ENCODE measurements around the gene THPO.

The THPO gene

DNA sequence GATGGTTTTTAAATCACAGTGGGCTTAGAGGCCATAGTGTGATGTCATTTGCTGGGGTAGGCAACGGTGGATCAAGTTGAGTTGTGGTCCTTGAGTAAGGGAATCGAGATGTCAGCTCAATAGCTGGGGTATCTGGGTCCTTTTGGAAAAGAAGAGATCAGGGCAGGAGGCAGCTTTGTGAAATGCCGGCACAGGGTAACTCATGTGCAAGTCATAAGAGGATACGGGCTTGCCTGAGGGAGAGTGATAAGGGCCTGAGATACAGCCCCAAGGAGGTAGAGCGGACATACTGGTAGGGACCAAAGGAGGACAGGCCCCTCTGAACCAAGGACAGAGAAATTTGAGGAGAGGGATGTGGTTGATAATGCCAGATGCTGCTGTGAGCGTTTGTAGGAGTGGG, 44.8 kb downstream of the THPO start:
- H3K4me1 ChIP-seq (ENCODE audit: low read length): 0 out of 2 replicates have a peak, but pooled peaks cover 4% of the 10 kb centered on the region
- TF ChIP-seq EZH2 (optimal IDR thresholded peaks at IDR 0.05; ENCODE audit: low read depth, low read length): no peak
- no peaks in the 10 kb centered on the region for H3K27me3 ChIP-seq (replicated peaks; ENCODE audit: insufficient read depth, low read length)
- H3K9me2 ChIP-seq (replicated peaks; ENCODE audit: insufficient read depth, low read length): no peaks in the 10 kb centered on the region
- H3K79me2 ChIP-seq (ENCODE audit: low read length): peaks cover 43% of the 10 kb centered on the region
- no peak overlapping the region for H3K4me3 ChIP-seq (ENCODE audit: low read length)
- no peak for DNase-seq
- H3K4me2 ChIP-seq (ENCODE audit: low read depth, low read length): no peak overlapping the region
- H3K9ac ChIP-seq (ENCODE audit: low read length): no peak overlapping the region
- H4K20me1 ChIP-seq (ENCODE audit: insufficient read depth, low read length): peaks cover 35% of the 10 kb centered on the region
- H2AFZ ChIP-seq (ENCODE audit: low read length): no peak overlapping the region
- H3F3A ChIP-seq (ENCODE audit: insufficient read depth, low read length): peaks cover 53% of the 10 kb centered on the region
- H3K9me3 ChIP-seq (replicated peaks; ENCODE audit: insufficient read depth, low read length): no peaks in the 10 kb centered on the region
- H3K36me3 ChIP-seq (replicated peaks; ENCODE audit: insufficient read depth, low read length): peaks cover 28% of the 10 kb centered on the region
- no peak overlapping the region for H3K27ac ChIP-seq (ENCODE audit: low read length)

- H3K4me1 ChIP-seq (ENCODE audit: low read length): 0 out of 2 replicates have a peak, but pooled peaks cover 4% of the 10 kb centered on the region
- peaks cover 48% of the 10 kb centered on the region for H3K79me2 ChIP-seq (ENCODE audit: low read length)
- peaks cover 35% of the 10 kb centered on the region for H4K20me1 ChIP-seq (ENCODE audit: insufficient read depth, low read length)
- no peak for DNase-seq
- H3K4me2 ChIP-seq (ENCODE audit: low read depth, low read length): no peak overlapping the region
- no peak overlapping the region for H2AFZ ChIP-seq (ENCODE audit: low read length)
- no peaks in the 10 kb centered on the region for H3K9me3 ChIP-seq (replicated peaks; ENCODE audit: insufficient read depth, low read length)
- peaks cover 31% of the 10 kb centered on the region for H3K36me3 ChIP-seq (replicated peaks; ENCODE audit: insufficient read depth, low read length)
- no peak overlapping the region for H3K4me3 ChIP-seq (ENCODE audit: low read length)
- TF ChIP-seq EZH2 (optimal IDR thresholded peaks at IDR 0.05; ENCODE audit: low read depth, low read length) (no peak), EZH2phosphoT487 (IDR thresholded peaks at IDR 0.05; ENCODE audit: low read length) (no peak)
- TF ChIP-seq, protein P1, sequence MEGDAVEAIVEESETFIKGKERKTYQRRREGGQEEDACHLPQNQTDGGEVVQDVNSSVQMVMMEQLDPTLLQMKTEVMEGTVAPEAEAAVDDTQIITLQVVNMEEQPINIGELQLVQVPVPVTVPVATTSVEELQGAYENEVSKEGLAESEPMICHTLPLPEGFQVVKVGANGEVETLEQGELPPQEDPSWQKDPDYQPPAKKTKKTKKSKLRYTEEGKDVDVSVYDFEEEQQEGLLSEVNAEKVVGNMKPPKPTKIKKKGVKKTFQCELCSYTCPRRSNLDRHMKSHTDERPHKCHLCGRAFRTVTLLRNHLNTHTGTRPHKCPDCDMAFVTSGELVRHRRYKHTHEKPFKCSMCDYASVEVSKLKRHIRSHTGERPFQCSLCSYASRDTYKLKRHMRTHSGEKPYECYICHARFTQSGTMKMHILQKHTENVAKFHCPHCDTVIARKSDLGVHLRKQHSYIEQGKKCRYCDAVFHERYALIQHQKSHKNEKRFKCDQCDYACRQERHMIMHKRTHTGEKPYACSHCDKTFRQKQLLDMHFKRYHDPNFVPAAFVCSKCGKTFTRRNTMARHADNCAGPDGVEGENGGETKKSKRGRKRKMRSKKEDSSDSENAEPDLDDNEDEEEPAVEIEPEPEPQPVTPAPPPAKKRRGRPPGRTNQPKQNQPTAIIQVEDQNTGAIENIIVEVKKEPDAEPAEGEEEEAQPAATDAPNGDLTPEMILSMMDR (IDR thresholded peaks at IDR 0.05; ENCODE audit: low read length): no peak
- no peaks in the 10 kb centered on the region for H3K27me3 ChIP-seq (replicated peaks; ENCODE audit: insufficient read depth, low read length)
- H3F3A ChIP-seq (ENCODE audit: insufficient read depth, low read length): peaks cover 53% of the 10 kb centered on the region
- H3K9me2 ChIP-seq (replicated peaks; ENCODE audit: insufficient read depth, low read length): no peaks in the 10 kb centered on the region
- no peak overlapping the region for H3K27ac ChIP-seq (ENCODE audit: low read length)
- no peak overlapping the region for H3K9ac ChIP-seq (ENCODE audit: low read length)
Measured at GRCh38 chr3:184332370-184333090, 45.5 kb downstream of the THPO start.

DNA sequence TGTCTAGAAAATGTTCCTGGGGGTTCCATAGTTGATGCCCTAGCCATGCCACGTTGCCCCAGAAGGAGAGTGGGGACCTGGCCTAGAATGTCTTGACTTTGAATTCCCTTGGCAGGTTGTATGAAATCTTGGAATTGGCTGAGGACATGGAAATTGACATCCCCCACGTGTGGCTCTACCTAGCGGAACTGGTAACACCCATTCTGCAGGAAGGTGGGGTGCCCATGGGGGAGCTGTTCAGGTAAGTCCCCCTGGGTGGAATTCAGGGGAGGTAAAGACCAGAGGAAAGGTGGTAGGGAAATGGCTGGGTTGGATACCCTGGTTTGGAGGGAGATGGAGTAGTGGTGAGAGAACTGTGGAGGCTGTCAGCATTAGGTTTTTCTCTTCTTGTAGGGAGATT, 49.5 kb downstream of the THPO start:
- Histone ChIP-seq H3K79me2 (ENCODE audit: low read length) (peaks cover 87% of the 10 kb centered on the region), H3K9me2 (replicated peaks; ENCODE audit: insufficient read depth, low read length) (no peaks in the 10 kb centered on the region), H3K9me3 (replicated peaks; ENCODE audit: insufficient read depth, low read length) (no peaks in the 10 kb centered on the region), H3K27me3 (replicated peaks; ENCODE audit: insufficient read depth, low read length) (no peaks in the 10 kb centered on the region), H3K4me3 (ENCODE audit: low read length) (no peak overlapping the region), H3K36me3 (replicated peaks; ENCODE audit: insufficient read depth, low read length) (peaks cover 69% of the 10 kb centered on the region), H3K4me2 (ENCODE audit: low read depth, low read length) (no peak overlapping the region), H3F3A (ENCODE audit: insufficient read depth, low read length) (peaks cover 35% of the 10 kb centered on the region), H4K20me1 (ENCODE audit: insufficient read depth, low read length) (peaks cover 27% of the 10 kb centered on the region), H3K27ac (ENCODE audit: low read length) (no peak overlapping the region), H3K9ac (ENCODE audit: low read length) (no peak overlapping the region), H2AFZ (ENCODE audit: low read length) (no peak overlapping the region), H3K4me1 (ENCODE audit: low read length) (no peaks in the 10 kb centered on the region)
- TF ChIP-seq, protein P1 (IDR thresholded peaks at IDR 0.05; ENCODE audit: low read length): no peak
- no peak for TF ChIP-seq EZH2phosphoT487 (IDR thresholded peaks at IDR 0.05; ENCODE audit: low read length)
- no peak for TF ChIP-seq EZH2 (optimal IDR thresholded peaks at IDR 0.05; ENCODE audit: low read depth, low read length)
- no peak for DNase-seq

DNA sequence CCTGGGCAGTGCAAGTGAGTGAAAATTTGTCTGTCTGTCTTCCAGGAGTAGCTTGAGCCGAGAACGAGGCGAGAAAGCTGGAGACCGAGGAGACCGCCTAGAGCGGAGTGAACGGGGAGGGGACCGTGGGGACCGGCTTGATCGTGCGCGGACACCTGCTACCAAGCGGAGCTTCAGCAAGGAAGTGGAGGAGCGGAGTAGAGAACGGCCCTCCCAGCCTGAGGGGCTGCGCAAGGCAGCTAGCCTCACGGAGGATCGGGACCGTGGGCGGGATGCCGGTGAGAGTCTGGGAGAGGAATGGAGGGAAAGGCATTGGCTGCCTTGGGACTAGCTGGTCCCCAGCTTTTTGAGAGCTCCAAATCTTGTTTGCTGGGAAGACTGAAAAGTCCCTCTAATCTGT, 50.8 kb downstream of the THPO start:
- no peak overlapping the region for H3K4me3 ChIP-seq (ENCODE audit: low read length)
- no peak overlapping the region for H3K4me2 ChIP-seq (ENCODE audit: low read depth, low read length)
- no peak overlapping the region for H3K27ac ChIP-seq (ENCODE audit: low read length)
- no peak overlapping the region for H3K9ac ChIP-seq (ENCODE audit: low read length)
- peaks cover 87% of the 10 kb centered on the region for H3K79me2 ChIP-seq (ENCODE audit: low read length)
- H2AFZ ChIP-seq (ENCODE audit: low read length): no peak overlapping the region
- no peaks in the 10 kb centered on the region for H3K4me1 ChIP-seq (ENCODE audit: low read length)
- H4K20me1 ChIP-seq (ENCODE audit: insufficient read depth, low read length): peaks cover 15% of the 10 kb centered on the region; the same call in 1 of the 2 replicates
- H3K27me3 ChIP-seq (replicated peaks; ENCODE audit: insufficient read depth, low read length): no peaks in the 10 kb centered on the region
- no peaks in the 10 kb centered on the region for H3K9me3 ChIP-seq (replicated peaks; ENCODE audit: insufficient read depth, low read length)
- H3K9me2 ChIP-seq (replicated peaks; ENCODE audit: insufficient read depth, low read length): no peaks in the 10 kb centered on the region
- DNase-seq: no peak
- peaks cover 75% of the 10 kb centered on the region for H3K36me3 ChIP-seq (replicated peaks; ENCODE audit: insufficient read depth, low read length)
- TF ChIP-seq EZH2 (optimal IDR thresholded peaks at IDR 0.05; ENCODE audit: low read depth, low read length) (no peak), EZH2phosphoT487 (IDR thresholded peaks at IDR 0.05; ENCODE audit: low read length) (no peak)
- TF ChIP-seq, protein P1 (IDR thresholded peaks at IDR 0.05; ENCODE audit: low read length): no peak
- peaks cover 21% of the 10 kb centered on the region for H3F3A ChIP-seq (ENCODE audit: insufficient read depth, low read length)

Data from MM.1S (cell line).